Colonic mucosa (tissue), 4 donors: Measurements from ENCODE around the gene PKNOX2. TPM values are rescaled to one million over a fixed set of nuclear protein-coding genes. Genes with fewer than 3 reads are reported as not detected.

ENCODE experiments used
- DNase-seq: peaks from one replicate; pipeline ENCODE4 v3.0.0-alpha.2; 2020
- H3K27ac ChIP-seq: fragments of 200-600 bp; one replicate; pipeline ENCODE4 v1.8.0; 2021
- H3K27me3 ChIP-seq: fragments of 200-600 bp; one replicate; pipeline ENCODE4 v1.8.0; 2021
- H3K36me3 ChIP-seq: fragments of 200-600 bp; one replicate; pipeline ENCODE4 v1.8.0; 2021
- H3K4me1 ChIP-seq: fragments of 200-600 bp; one replicate; pipeline ENCODE4 v1.8.0; 2021; ENCODE audit warnings: mild to moderate bottlenecking
- H3K4me3 ChIP-seq: fragments of 200-600 bp; one replicate; pipeline ENCODE4 v1.8.0; 2021
- H3K9ac ChIP-seq, 2 donors: one replicate each; pipeline ENCODE4 v1.7.0; 2013; ENCODE audit warnings: control low read depth in 2 of 2, low read depth in 2 of 2, low read length in 2 of 2
- H3K9me3 ChIP-seq: fragments of 200-600 bp; one replicate; pipeline ENCODE4 v1.8.0; 2021
- CTCF ChIP-seq: fragments of 200-600 bp; IDR thresholded peaks from one replicate; pipeline ENCODE4 v1.8.0; 2022; ENCODE audit warnings: antibody characterized with exemption, mild to moderate bottlenecking
- intact Hi-C: fragments of 100-400 bp; cut with DNase I; formaldehyde crosslinking; loops from one replicate; pipeline ENCODE4 v1.14.1; 2022
- total RNA-seq, 2 donors: library from RNA; stranded (reverse); fragmentation: NEBNext Ultra II Directional in 1 of 2; extraction: Animal tissue kit (Norgen Biotek cat#: 25700) in 1 of 2; gene quantifications; one replicate each; pipeline ENCODE4 v1.2.1, GENCODE V29; 2021
- donor health status: healthy.
- donor health status: DM: no; HTN: no; CAD: no.
- donor health status: DM: no; HTN: no; CAD: no.

PKNOX2 gene
- 1 to 10 TPM in 1 of 2 donors, under 1 TPM in 1; 0.52 to 1.3 TPM for total RNA-seq

GRCh38 chr11:125164422-125165110 lies at the start of gene PKNOX2:
PKNOX2 (plus strand) TSS chr11:125164751; CDS start chr11:125351306, 186,555 bp downstream.
- H3K27me3 ChIP-seq: peaks cover 33% of the 10 kb centered on the region
- H3K9me3 ChIP-seq: no peaks in the 10 kb centered on the region
- H3K4me1 ChIP-seq: no peaks in the 10 kb centered on the region
- peak within 1 kb of the TSS; percentile 49 for H3K4me3 ChIP-seq
- peak; percentile 35 for TF ChIP-seq CTCF
- peak within 1 kb of the TSS; percentile 44 for H3K27ac ChIP-seq
- no peaks in the 10 kb centered on the region for H3K36me3 ChIP-seq
- intact Hi-C loops: loop anchor here (5.0 kb wide), 1 partner anchor 183 kb away; no protein-coding TSS in a partner anchor
- peak; percentile 65 for DNase-seq
- peak within 1 kb of the TSS in 1 of 2 donors; percentile 53 for H3K9ac ChIP-seq

- Histone ChIP-seq H3K9ac (no peak overlapping the region), H3K36me3 (no peaks in the 10 kb centered on the region), H3K4me1 (no peaks in the 10 kb centered on the region), H3K9me3 (no peaks in the 10 kb centered on the region), H3K27ac (no peak overlapping the region), H3K27me3 (no peaks in the 10 kb centered on the region), H3K4me3 (no peak overlapping the region)
- TF ChIP-seq CTCF: no peak
- no peak for DNase-seq
- intact Hi-C loops: no loop called here
Observed at GRCh38 chr11:125117429-125117828, 47.1 kb upstream of the PKNOX2 start.

- H3K9ac ChIP-seq: no peak overlapping the region
Observed at GRCh38 chr11:125123194-125123946, 41.2 kb upstream of the PKNOX2 start.

GRCh38 chr11:125123947-125124617 lies 40.5 kb upstream of the PKNOX2 start:
- TF ChIP-seq CTCF: peak; percentile 30
- H3K4me3 ChIP-seq: no peak overlapping the region
- H3K36me3 ChIP-seq: no peaks in the 10 kb centered on the region
- intact Hi-C loops: no loop called here
- no peaks in the 10 kb centered on the region for H3K9me3 ChIP-seq
- no peaks in the 10 kb centered on the region for H3K4me1 ChIP-seq
- no peaks in the 10 kb centered on the region for H3K27me3 ChIP-seq
- no peak overlapping the region for H3K9ac ChIP-seq
- H3K27ac ChIP-seq: no peak overlapping the region
- DNase-seq: peak; percentile 41

More at GRCh38 chr11:125123194-125123946, 41.2 kb upstream of the PKNOX2 start:
- Histone ChIP-seq H3K4me1 (no peaks in the 10 kb centered on the region), H3K9me3 (no peaks in the 10 kb centered on the region), H3K36me3 (no peaks in the 10 kb centered on the region), H3K27me3 (no peaks in the 10 kb centered on the region), H3K27ac (no peak overlapping the region), H3K4me3 (no peak overlapping the region)
- no peak for DNase-seq
- no peak for TF ChIP-seq CTCF
- intact Hi-C loops: no loop called here

- no peak for TF ChIP-seq CTCF
- H3K4me1 ChIP-seq: no peaks in the 10 kb centered on the region
- no peaks in the 10 kb centered on the region for H3K9me3 ChIP-seq
- H3K9ac ChIP-seq: no peak overlapping the region
- H3K27ac ChIP-seq: no peak overlapping the region
- H3K4me3 ChIP-seq: no peak overlapping the region
- no peaks in the 10 kb centered on the region for H3K36me3 ChIP-seq
- DNase-seq: no peak
- H3K27me3 ChIP-seq: no peaks in the 10 kb centered on the region
- intact Hi-C loops: no loop called here
Observed at GRCh38 chr11:125124618-125124992, 39.9 kb upstream of the PKNOX2 start.
